Caco-2 (cell line): ENCODE data around the gene RXRA. TPM values are rescaled to one million over a fixed set of nuclear protein-coding genes. Genes with fewer than 3 reads are reported as not detected.

ENCODE experiments used
- BruUV-seq: library from RNA; stranded (reverse); fragments of 400-500 nt; replicated peaks from 2 replicates; lab custom pipeline; 2021; lab: Mats Ljungman, UMichigan
- CTCF ChIA-PET: fragments of 300-600 bp; sonication (Branson Sonifier 250); formaldehyde crosslinking; loops from one replicate; lab custom pipeline; 2022; ENCODE audit warnings: antibody characterized with exemption; lab: Charles Lee
- POLR2A ChIA-PET: fragments of 300-600 bp; sonication (Branson Sonifier 250); formaldehyde crosslinking; loops from one replicate; lab custom pipeline; 2022; ENCODE audit warnings: antibody characterized with exemption; lab: Charles Lee
- DNase-seq, 2 experiments: peaks; one replicate each; pipeline versions ENCODE4 v3.0.0 to v3.0.0-alpha.2; 2020 to 2022
- H3K27me3 ChIP-seq: replicated peaks from 2 replicates; pipeline ENCODE4 v1.6.0; 2011; ENCODE audit warnings: low read length; ENCODE audit not compliant: control insufficient read depth, insufficient read depth
- H3K36me3 ChIP-seq: 2 replicates; pipeline ENCODE4 v1.5.1; 2011; ENCODE audit warnings: low read length; ENCODE audit not compliant: control insufficient read depth, insufficient read depth
- H3K4me1 ChIP-seq: fragments of 250-450 bp; sonication (Bioruptor Pico); 2 replicates; pipeline ENCODE4 v1.5.1; 2020; ENCODE audit warnings: mild to moderate bottlenecking
- H3K4me3 ChIP-seq: 2 replicates; pipeline ENCODE4 v1.5.1; 2011; ENCODE audit warnings: low read depth, mild to moderate bottlenecking, control low read depth, low read length
- H3K9me3 ChIP-seq: fragments of 250-450 bp; sonication (Bioruptor Pico); 2 replicates; pipeline ENCODE4 v1.5.1; 2020; ENCODE audit warnings: mild to moderate bottlenecking, moderate library complexity
- H3K27ac Mint-ChIP-seq: one replicate; pipeline ENCODE4 v1.8.0; 2022; ENCODE audit warnings: mixed read lengths; ENCODE audit not compliant: unreplicated experiment
- H3K27me3 Mint-ChIP-seq: one replicate; pipeline ENCODE4 v1.8.0; 2022; ENCODE audit warnings: mixed read lengths; ENCODE audit not compliant: insufficient read depth, unreplicated experiment
- H3K36me3 Mint-ChIP-seq: one replicate; pipeline ENCODE4 v1.8.0; 2022; ENCODE audit warnings: mild to moderate bottlenecking, mixed read lengths; ENCODE audit not compliant: insufficient read depth, unreplicated experiment
- H3K4me1 Mint-ChIP-seq: one replicate; pipeline ENCODE4 v1.8.0; 2022; ENCODE audit warnings: low read depth, mixed read lengths; ENCODE audit not compliant: unreplicated experiment
- H3K4me3 Mint-ChIP-seq: one replicate; pipeline ENCODE4 v1.8.0; 2022; ENCODE audit warnings: mild to moderate bottlenecking, moderate library complexity, mixed read lengths; ENCODE audit not compliant: unreplicated experiment
- H3K9me3 Mint-ChIP-seq: one replicate; pipeline ENCODE4 v1.8.0; 2022; ENCODE audit warnings: mixed read lengths; ENCODE audit not compliant: unreplicated experiment
- CTCF ChIP-seq, 2 experiments: fragments of 200-600 bp in 1 of 2; IDR thresholded peaks; 1 replicate in 1 of 2; 2 replicates in 1 of 2; pipeline versions ENCODE4 v1.5.1 to v1.8.0; 2011 to 2022; ENCODE audit warnings: antibody characterized with exemption in 1 of 2, control low read depth in 1 of 2, inconsistent platforms in 1 of 2, low read depth in 1 of 2, low read length in 1 of 2, mild to moderate bottlenecking in 1 of 2, moderate library complexity in 1 of 2; ENCODE audit not compliant: insufficient read depth in 1 of 2, severe bottlenecking in 1 of 2, unreplicated experiment in 1 of 2
- intact Hi-C: fragments of 100-400 bp; cut with micrococcal nuclease; formaldehyde crosslinking; loops from one replicate; pipeline ENCODE4 v1.10.0; 2022; ENCODE audit not compliant: unreplicated experiment
- total RNA-seq: library from RNA; stranded (reverse); gene quantifications from 2 replicates; pipeline ENCODE4 v1.2.3, GENCODE V29; 2022

RXRA gene
- total RNA-seq, 1 experiment from 2014 or later, result 69.1 TPM

GRCh38 chr9:134456756-134457305 is 130.6 kb downstream of the RXRA start:
- Histone ChIP-seq H3K9me3 (no peaks in the 10 kb centered on the region), H3K4me3 (no peak overlapping the region), H3K36me3 (no peaks in the 10 kb centered on the region), H3K4me1 (peaks cover 24% of the 10 kb centered on the region), H3K27me3 (no peaks in the 10 kb centered on the region)
- DNase-seq, result no peak
- H3K9me3 Mint-ChIP-seq, result peaks cover 3% of the 10 kb centered on the region
- H3K36me3 Mint-ChIP-seq, result no peaks in the 10 kb centered on the region
- no peaks in the 10 kb centered on the region for H3K27me3 Mint-ChIP-seq
- CTCF ChIA-PET, result interaction anchor here (1.4 kb wide), 1 partner anchor 10 kb away, joined by 4 read pairs; no protein-coding TSS in a partner anchor
- no TSS peak for BruUV-seq
- intact Hi-C loops, result no loop called here
- no peak for TF ChIP-seq CTCF (IDR thresholded peaks at IDR 0.05; ENCODE audit: insufficient read depth in 1 of 2, low read depth in 1 of 2, low read length in 1 of 2, severe bottlenecking in 1 of 2, unreplicated experiment in 1 of 2)
- peak overlapping the region; percentile 57 for H3K27ac Mint-ChIP-seq
- POLR2A ChIA-PET, result no interaction called here
- peaks cover 10% of the 10 kb centered on the region for H3K4me1 Mint-ChIP-seq
- H3K4me3 Mint-ChIP-seq, result no peak overlapping the region

DNA sequence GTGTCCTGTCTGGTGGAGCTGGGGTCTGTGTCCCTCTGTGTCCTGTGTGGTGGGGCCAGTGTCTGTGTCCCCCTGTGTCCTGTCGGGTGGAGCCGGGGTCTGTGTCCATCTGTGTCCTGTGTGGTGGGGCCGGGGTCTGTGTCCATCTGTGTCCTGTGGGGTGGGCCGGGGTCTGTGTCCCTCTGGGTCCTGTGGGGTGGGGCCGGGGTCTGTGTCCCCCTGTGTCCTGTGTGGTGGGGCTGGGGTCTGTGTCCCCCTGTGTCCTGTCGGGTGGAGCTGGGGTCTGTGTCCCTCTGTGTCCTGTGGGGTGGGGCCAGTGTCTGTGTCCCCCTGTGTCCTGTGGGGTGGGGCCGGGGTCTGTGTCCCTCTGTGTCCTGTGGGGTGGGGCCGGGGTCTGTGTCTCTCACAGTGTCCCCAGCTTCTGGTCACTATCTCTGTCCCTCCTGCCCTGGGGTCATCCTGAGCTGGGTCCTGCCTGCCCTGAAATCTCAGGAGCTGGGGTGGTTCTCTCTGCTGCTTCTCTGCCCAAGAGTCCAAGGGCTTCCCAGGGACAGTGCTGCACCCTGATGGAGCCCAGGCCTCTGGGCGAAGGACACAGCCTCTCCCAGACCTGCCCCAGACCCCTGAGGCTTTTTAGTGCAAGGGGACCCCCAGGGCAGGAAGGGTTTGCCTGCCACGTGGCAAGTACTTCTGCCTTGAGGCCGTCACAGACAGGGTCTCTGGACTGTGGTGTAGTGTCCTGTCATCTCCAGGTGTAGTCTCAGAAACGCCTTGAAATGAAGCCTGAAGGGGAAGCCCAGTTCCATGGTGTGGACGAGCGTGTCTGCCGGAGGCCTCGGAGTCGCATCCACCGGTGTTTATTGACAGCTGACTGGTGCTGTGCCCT is 131.3 kb downstream of the RXRA start:
- Histone ChIP-seq H3K27me3 (no peaks in the 10 kb centered on the region), H3K4me3 (no peak overlapping the region), H3K9me3 (no peaks in the 10 kb centered on the region), H3K4me1 (peaks cover 24% of the 10 kb centered on the region), H3K36me3 (no peaks in the 10 kb centered on the region)
- BruUV-seq, result no TSS peak
- no peak for TF ChIP-seq CTCF (IDR thresholded peaks at IDR 0.05; ENCODE audit: insufficient read depth in 1 of 2, low read depth in 1 of 2, low read length in 1 of 2, severe bottlenecking in 1 of 2, unreplicated experiment in 1 of 2)
- ChIA-PET POLR2A (no interaction called here), CTCF (no interaction called here)
- intact Hi-C loops, result no loop called here
- H3K4me1 Mint-ChIP-seq, result peaks cover 10% of the 10 kb centered on the region
- H3K27me3 Mint-ChIP-seq, result no peaks in the 10 kb centered on the region
- H3K9me3 Mint-ChIP-seq, result no peaks in the 10 kb centered on the region
- H3K27ac Mint-ChIP-seq, result peak overlapping the region; percentile 57
- H3K36me3 Mint-ChIP-seq, result no peaks in the 10 kb centered on the region
- H3K4me3 Mint-ChIP-seq, result no peak overlapping the region
- DNase-seq, result no peak

GRCh38 chr9:134458207-134459108 is 132.2 kb downstream of the RXRA start:
- Mint-ChIP-seq H3K27ac (no peak overlapping the region), H3K36me3 (no peaks in the 10 kb centered on the region), H3K4me1 (peaks cover 10% of the 10 kb centered on the region), H3K9me3 (no peaks in the 10 kb centered on the region), H3K27me3 (no peaks in the 10 kb centered on the region), H3K4me3 (no peak overlapping the region)
- H3K4me1 ChIP-seq, result peaks cover 24% of the 10 kb centered on the region
- no peaks in the 10 kb centered on the region for H3K9me3 ChIP-seq
- ChIA-PET CTCF (interaction anchor here (1.2 kb wide), 1 partner anchor 15 kb away, joined by 3 read pairs; no protein-coding TSS in a partner anchor), POLR2A (no interaction called here)
- no peak overlapping the region for H3K4me3 ChIP-seq
- H3K36me3 ChIP-seq, result no peaks in the 10 kb centered on the region
- TF ChIP-seq CTCF (IDR thresholded peaks at IDR 0.05; ENCODE audit: insufficient read depth in 1 of 2, low read depth in 1 of 2, low read length in 1 of 2, severe bottlenecking in 1 of 2, unreplicated experiment in 1 of 2), result no peak
- DNase-seq, result no peak
- no TSS peak for BruUV-seq
- no peaks in the 10 kb centered on the region for H3K27me3 ChIP-seq
- intact Hi-C loops, result no loop called here
